BLaER1 treated with 17β-estradiol and CSF1 and Interleukin-3, amounts not matched to agents 10 nM and 100 nM (cell line): ENCODE measurements around the gene DLG2.

Experiments
- H3K27ac ChIP-seq, 11 experiments: shearing (Covaris generic); formaldehyde crosslinking; 2 replicates each; pipeline ENCODE4 v1.8.1; 2022
- H3K27me3 ChIP-seq, 11 experiments: shearing (Covaris generic); formaldehyde crosslinking; 2 replicates each; pipeline ENCODE4 v1.8.1; 2022
- H3K36me3 ChIP-seq, 11 experiments: shearing (Covaris generic); formaldehyde crosslinking; 2 replicates each; pipeline ENCODE4 v1.8.1; 2022
- H3K4me1 ChIP-seq, 10 experiments: shearing (Covaris generic); formaldehyde crosslinking; 2 replicates each; pipeline ENCODE4 v1.8.1; 2022
- H3K4me2 ChIP-seq, 11 experiments: shearing (Covaris generic); formaldehyde crosslinking; 2 replicates each; pipeline ENCODE4 v1.8.1; 2022
- H3K4me3 ChIP-seq, 10 experiments: shearing (Covaris generic); formaldehyde crosslinking; 2 replicates each; pipeline ENCODE4 v1.8.1; 2022
- H3K9ac ChIP-seq, 11 experiments: shearing (Covaris generic); formaldehyde crosslinking; 2 replicates each; pipeline ENCODE4 v1.8.1; 2022
- H3K9me3 ChIP-seq, 11 experiments: shearing (Covaris generic); formaldehyde crosslinking; replicated peaks in 1 of 11; 2 replicates each; pipeline ENCODE4 v1.8.1; 2022
- H4K20me1 ChIP-seq, 11 experiments: shearing (Covaris generic); formaldehyde crosslinking; 2 replicates each; pipeline ENCODE4 v1.8.1; 2022
- Cebpa-rat ChIP-seq, 11 experiments: shearing (Covaris generic); IDR thresholded peaks; 2 replicates each; pipeline ENCODE4 v1.8.1; 2022

DLG2 gene

GRCh38 chr11:84455691-84456090, 1171.5 kb downstream of the DLG2 start:
- Histone ChIP-seq H3K27me3 (no peaks in the 10 kb centered on the region; a peak in 1 of 22 replicates), H3K9ac (no peak overlapping the region), H3K27ac (no peak overlapping the region), H3K4me3 (no peak overlapping the region), H3K4me1 (peaks cover 0 to 4% (median 0%) of the 10 kb centered on the region in 10 experiments; a peak in 2 of 20 replicates), H3K36me3 (no peaks in the 10 kb centered on the region), H3K9me3 (no peaks in the 10 kb centered on the region), H3K4me2 (no peak overlapping the region), H4K20me1 (no peaks in the 10 kb centered on the region)
- no peak for TF ChIP-seq Cebpa-rat (IDR thresholded peaks at IDR 0.05)

- Histone ChIP-seq H3K4me3 (no peak overlapping the region), H3K9me3 (no peaks in the 10 kb centered on the region), H3K4me2 (no peak overlapping the region), H3K36me3 (no peaks in the 10 kb centered on the region), H3K27me3 (no peaks in the 10 kb centered on the region), H3K4me1 (peaks cover 0 to 4% (median 0%) of the 10 kb centered on the region in 10 experiments; a peak in 2 of 20 replicates), H3K27ac (no peak overlapping the region), H4K20me1 (no peaks in the 10 kb centered on the region), H3K9ac (no peak overlapping the region)
- no peak for TF ChIP-seq Cebpa-rat (IDR thresholded peaks at IDR 0.05)
Observed at GRCh38 chr11:84452211-84452610, 1174.9 kb downstream of the DLG2 start.

- Histone ChIP-seq H3K9me3 (no peaks in the 10 kb centered on the region; a peak in 1 of 22 replicates), H3K4me1 (no peaks in the 10 kb centered on the region), H3K9ac (no peak overlapping the region), H3K27ac (no peak overlapping the region), H3K27me3 (no peaks in the 10 kb centered on the region), H3K4me3 (no peak overlapping the region), H3K36me3 (no peaks in the 10 kb centered on the region), H3K4me2 (no peak overlapping the region), H4K20me1 (no peaks in the 10 kb centered on the region)
- TF ChIP-seq Cebpa-rat (IDR thresholded peaks at IDR 0.05): no peak
Observed at GRCh38 chr11:84438565-84438964, 1188.6 kb downstream of the DLG2 start.

GRCh38 chr11:84437071-84437980, 1189.8 kb downstream of the DLG2 start:
- H3K9ac ChIP-seq: no peak overlapping the region
- no peak overlapping the region for H3K4me3 ChIP-seq
- no peaks in the 10 kb centered on the region for H3K36me3 ChIP-seq
- TF ChIP-seq Cebpa-rat (IDR thresholded peaks at IDR 0.05): no peak
- H3K27me3 ChIP-seq: no peaks in the 10 kb centered on the region
- H3K4me1 ChIP-seq: no peaks in the 10 kb centered on the region
- H3K27ac ChIP-seq: no peak overlapping the region
- H3K9me3 ChIP-seq: no peaks in the 10 kb centered on the region; a peak in 1 of 22 replicates
- no peak overlapping the region for H3K4me2 ChIP-seq
- no peaks in the 10 kb centered on the region for H4K20me1 ChIP-seq

GRCh38 chr11:84430661-84431060, 1196.5 kb downstream of the DLG2 start:
- H3K36me3 ChIP-seq: no peaks in the 10 kb centered on the region
- no peak overlapping the region for H3K27ac ChIP-seq
- no peak for TF ChIP-seq Cebpa-rat (IDR thresholded peaks at IDR 0.05)
- no peaks in the 10 kb centered on the region for H3K4me1 ChIP-seq
- no peak overlapping the region for H3K4me2 ChIP-seq
- no peaks in the 10 kb centered on the region for H3K9me3 ChIP-seq
- no peaks in the 10 kb centered on the region for H3K27me3 ChIP-seq
- no peaks in the 10 kb centered on the region for H4K20me1 ChIP-seq
- no peak overlapping the region for H3K9ac ChIP-seq
- H3K4me3 ChIP-seq: no peak overlapping the region

- H3K27me3 ChIP-seq: no peaks in the 10 kb centered on the region
- H3K9me3 ChIP-seq: no peaks in the 10 kb centered on the region
- no peak overlapping the region for H3K27ac ChIP-seq
- no peak overlapping the region for H3K4me2 ChIP-seq
- no peak overlapping the region for H3K9ac ChIP-seq
- H3K4me1 ChIP-seq: no peaks in the 10 kb centered on the region
- H3K4me3 ChIP-seq: no peak overlapping the region
- H3K36me3 ChIP-seq: no peaks in the 10 kb centered on the region
- TF ChIP-seq Cebpa-rat (IDR thresholded peaks at IDR 0.05): no peak
- H4K20me1 ChIP-seq: no peaks in the 10 kb centered on the region
Observed at GRCh38 chr11:84425673-84426072, 1201.5 kb downstream of the DLG2 start.

GRCh38 chr11:84420271-84420670, 1206.9 kb downstream of the DLG2 start:
- no peak overlapping the region for H3K4me2 ChIP-seq
- H3K9ac ChIP-seq: no peak overlapping the region
- no peak overlapping the region for H3K4me3 ChIP-seq
- no peak overlapping the region for H3K27ac ChIP-seq
- no peak for TF ChIP-seq Cebpa-rat (IDR thresholded peaks at IDR 0.05)
- H3K4me1 ChIP-seq: no peaks in the 10 kb centered on the region
- H3K27me3 ChIP-seq: no peaks in the 10 kb centered on the region
- no peaks in the 10 kb centered on the region for H3K9me3 ChIP-seq
- no peaks in the 10 kb centered on the region for H3K36me3 ChIP-seq
- no peaks in the 10 kb centered on the region for H4K20me1 ChIP-seq

GRCh38 chr11:84419616-84420015, 1207.5 kb downstream of the DLG2 start:
- no peaks in the 10 kb centered on the region for H4K20me1 ChIP-seq
- no peak overlapping the region for H3K9ac ChIP-seq
- no peak overlapping the region for H3K27ac ChIP-seq
- no peaks in the 10 kb centered on the region for H3K9me3 ChIP-seq
- H3K4me3 ChIP-seq: no peak overlapping the region
- no peaks in the 10 kb centered on the region for H3K27me3 ChIP-seq
- no peaks in the 10 kb centered on the region for H3K4me1 ChIP-seq
- H3K4me2 ChIP-seq: no peak overlapping the region
- no peaks in the 10 kb centered on the region for H3K36me3 ChIP-seq
- TF ChIP-seq Cebpa-rat (IDR thresholded peaks at IDR 0.05): no peak

- TF ChIP-seq Cebpa-rat (IDR thresholded peaks at IDR 0.05): no peak
- H3K27me3 ChIP-seq: no peaks in the 10 kb centered on the region
- H3K9ac ChIP-seq: no peak overlapping the region
- no peak overlapping the region for H3K4me2 ChIP-seq
- H4K20me1 ChIP-seq: no peaks in the 10 kb centered on the region
- no peaks in the 10 kb centered on the region for H3K4me1 ChIP-seq
- no peak overlapping the region for H3K27ac ChIP-seq
- H3K4me3 ChIP-seq: no peak overlapping the region
- no peaks in the 10 kb centered on the region for H3K9me3 ChIP-seq
- no peaks in the 10 kb centered on the region for H3K36me3 ChIP-seq
Observed at GRCh38 chr11:84414920-84415319, 1212.2 kb downstream of the DLG2 start.

- Histone ChIP-seq H3K9ac (no peak overlapping the region), H3K4me3 (no peak overlapping the region), H3K9me3 (no peaks in the 10 kb centered on the region), H3K27me3 (no peaks in the 10 kb centered on the region), H3K36me3 (no peaks in the 10 kb centered on the region), H3K4me2 (no peak overlapping the region), H4K20me1 (no peaks in the 10 kb centered on the region), H3K4me1 (no peaks in the 10 kb centered on the region), H3K27ac (no peak overlapping the region)
- TF ChIP-seq Cebpa-rat (IDR thresholded peaks at IDR 0.05): no peak
Observed at GRCh38 chr11:84413549-84413948, 1213.6 kb downstream of the DLG2 start.
